Measurements from ENCODE around the gene LDLRAD3. TPM values are rescaled to one million over a fixed set of nuclear protein-coding genes. Genes with fewer than 3 reads are reported as not detected.
"Not testable (repeated sequence)": the region's sequence is repeated elsewhere in the genome, so short reads cannot be mapped to it uniquely, and the experiment has no call there.

Gene LDLRAD3
- polyA plus RNA-seq, 2 donors, result 4.8 to 5.1 TPM

- no peak overlapping the region for H3K4me3 ChIP-seq (ENCODE audit: low read depth in 1 of 2, low read length in 2 of 2)
- no peaks in the 10 kb centered on the region for H3K36me3 ChIP-seq (ENCODE audit: control insufficient read depth in 2 of 2, insufficient read depth in 2 of 2, low read length in 1 of 2)
- no peaks in the 10 kb centered on the region for H3K4me1 ChIP-seq (ENCODE audit: control insufficient read depth in 2 of 2, insufficient read depth in 2 of 2, low read length in 1 of 2)
- H3K27ac ChIP-seq (ENCODE audit: low read depth in 2 of 2, low read length in 1 of 2), result no peak overlapping the region
- no peaks in the 10 kb centered on the region for H3K9me3 ChIP-seq (ENCODE audit: control insufficient read depth in 2 of 2, insufficient read depth in 1 of 2, low read depth in 1 of 2, low read length in 1 of 2)
- no peaks in the 10 kb centered on the region for H3K27me3 ChIP-seq (ENCODE audit: control insufficient read depth in 1 of 2, insufficient read depth in 2 of 2, low read length in 2 of 2)
- 83 to 86% methylated on average over 6 of the region's 6 CpGs for WGBS, 2 donors
These were observed 32.8 kb upstream of the LDLRAD3 start for GRCh38 chr11:35911013-35911412.

- Histone ChIP-seq H3K36me3 (ENCODE audit: control insufficient read depth in 2 of 2, insufficient read depth in 2 of 2, low read length in 1 of 2) (no peaks in the 10 kb centered on the region), H3K4me3 (ENCODE audit: low read depth in 1 of 2, low read length in 2 of 2) (no peak overlapping the region), H3K4me1 (ENCODE audit: control insufficient read depth in 2 of 2, insufficient read depth in 2 of 2, low read length in 1 of 2) (no peaks in the 10 kb centered on the region), H3K9me3 (ENCODE audit: control insufficient read depth in 2 of 2, insufficient read depth in 1 of 2, low read depth in 1 of 2, low read length in 1 of 2) (no peaks in the 10 kb centered on the region), H3K27ac (ENCODE audit: low read depth in 2 of 2, low read length in 1 of 2) (no peak overlapping the region), H3K27me3 (ENCODE audit: control insufficient read depth in 1 of 2, insufficient read depth in 2 of 2, low read length in 2 of 2) (no peaks in the 10 kb centered on the region)
- 54 to 61% methylated on average over 1 of the region's 1 CpG for WGBS, 2 donors
These were observed 32.2 kb upstream of the LDLRAD3 start for GRCh38 chr11:35911616-35912165.

GRCh38 chr11:35912436-35912835 is 31.4 kb upstream of the LDLRAD3 start:
- H3K4me3 ChIP-seq (ENCODE audit: low read depth in 1 of 2, low read length in 2 of 2); H3K27me3 ChIP-seq (ENCODE audit: control insufficient read depth in 1 of 2, insufficient read depth in 2 of 2, low read length in 2 of 2); H3K27ac ChIP-seq (ENCODE audit: low read depth in 2 of 2, low read length in 1 of 2); H3K9me3 ChIP-seq (ENCODE audit: control insufficient read depth in 2 of 2, insufficient read depth in 1 of 2, low read depth in 1 of 2, low read length in 1 of 2); H3K36me3 ChIP-seq (ENCODE audit: control insufficient read depth in 2 of 2, insufficient read depth in 2 of 2, low read length in 1 of 2); H3K4me1 ChIP-seq (ENCODE audit: control insufficient read depth in 2 of 2, insufficient read depth in 2 of 2, low read length in 1 of 2): not testable (repeated sequence)
- WGBS, 2 donors, result 89 to 92% methylated on average over 7 of the region's 7 CpGs

- H3K27ac ChIP-seq (ENCODE audit: low read depth in 2 of 2, low read length in 1 of 2), result no peak overlapping the region
These were observed 30.8 kb upstream of the LDLRAD3 start for GRCh38 chr11:35912883-35913624.

GRCh38 chr11:35914816-35915215 is 29.0 kb upstream of the LDLRAD3 start:
- WGBS, 2 donors, result 77 to 88% methylated on average over 3 of the region's 3 CpGs
- Histone ChIP-seq H3K27ac (ENCODE audit: low read depth in 2 of 2, low read length in 1 of 2) (no peak overlapping the region), H3K4me1 (ENCODE audit: control insufficient read depth in 2 of 2, insufficient read depth in 2 of 2, low read length in 1 of 2) (no peaks in the 10 kb centered on the region), H3K4me3 (ENCODE audit: low read depth in 1 of 2, low read length in 2 of 2) (no peak overlapping the region), H3K27me3 (ENCODE audit: control insufficient read depth in 1 of 2, insufficient read depth in 2 of 2, low read length in 2 of 2) (no peaks in the 10 kb centered on the region), H3K9me3 (ENCODE audit: control insufficient read depth in 2 of 2, insufficient read depth in 1 of 2, low read depth in 1 of 2, low read length in 1 of 2) (no peaks in the 10 kb centered on the region), H3K36me3 (ENCODE audit: control insufficient read depth in 2 of 2, insufficient read depth in 2 of 2, low read length in 1 of 2) (no peaks in the 10 kb centered on the region)

More at GRCh38 chr11:35912883-35913624, 30.8 kb upstream of the LDLRAD3 start:
- Histone ChIP-seq H3K36me3 (ENCODE audit: control insufficient read depth in 2 of 2, insufficient read depth in 2 of 2, low read length in 1 of 2) (no peaks in the 10 kb centered on the region), H3K4me3 (ENCODE audit: low read depth in 1 of 2, low read length in 2 of 2) (no peak overlapping the region), H3K4me1 (ENCODE audit: control insufficient read depth in 2 of 2, insufficient read depth in 2 of 2, low read length in 1 of 2) (no peaks in the 10 kb centered on the region), H3K27me3 (ENCODE audit: control insufficient read depth in 1 of 2, insufficient read depth in 2 of 2, low read length in 2 of 2) (no peaks in the 10 kb centered on the region), H3K9me3 (ENCODE audit: control insufficient read depth in 2 of 2, insufficient read depth in 1 of 2, low read depth in 1 of 2, low read length in 1 of 2) (no peaks in the 10 kb centered on the region)

GRCh38 chr11:35916270-35916669 is 27.6 kb upstream of the LDLRAD3 start:
- H3K27ac ChIP-seq (ENCODE audit: low read depth in 2 of 2, low read length in 1 of 2), result no peak overlapping the region
- WGBS, 2 donors, result 93 to 94% methylated on average over 1 of the region's 1 CpG
- H3K4me1 ChIP-seq (ENCODE audit: control insufficient read depth in 2 of 2, insufficient read depth in 2 of 2, low read length in 1 of 2), result no peaks in the 10 kb centered on the region
- no peaks in the 10 kb centered on the region for H3K36me3 ChIP-seq (ENCODE audit: control insufficient read depth in 2 of 2, insufficient read depth in 2 of 2, low read length in 1 of 2)
- no peak overlapping the region for H3K4me3 ChIP-seq (ENCODE audit: low read depth in 1 of 2, low read length in 2 of 2)
- H3K27me3 ChIP-seq (ENCODE audit: control insufficient read depth in 1 of 2, insufficient read depth in 2 of 2, low read length in 2 of 2), result no peaks in the 10 kb centered on the region
- H3K9me3 ChIP-seq (ENCODE audit: control insufficient read depth in 2 of 2, insufficient read depth in 1 of 2, low read depth in 1 of 2, low read length in 1 of 2), result no peaks in the 10 kb centered on the region

GRCh38 chr11:35917676-35918075 is 26.2 kb upstream of the LDLRAD3 start:
- H3K9me3 ChIP-seq (ENCODE audit: control insufficient read depth in 2 of 2, insufficient read depth in 1 of 2, low read depth in 1 of 2, low read length in 1 of 2), result no peaks in the 10 kb centered on the region
- no peaks in the 10 kb centered on the region for H3K27me3 ChIP-seq (ENCODE audit: control insufficient read depth in 1 of 2, insufficient read depth in 2 of 2, low read length in 2 of 2)
- WGBS, 2 donors, result 85 to 93% methylated on average over 4 of the region's 4 CpGs
- H3K27ac ChIP-seq (ENCODE audit: low read depth in 2 of 2, low read length in 1 of 2), result no peak overlapping the region
- no peak overlapping the region for H3K4me3 ChIP-seq (ENCODE audit: low read depth in 1 of 2, low read length in 2 of 2)
- H3K36me3 ChIP-seq (ENCODE audit: control insufficient read depth in 2 of 2, insufficient read depth in 2 of 2, low read length in 1 of 2), result no peaks in the 10 kb centered on the region
- H3K4me1 ChIP-seq (ENCODE audit: control insufficient read depth in 2 of 2, insufficient read depth in 2 of 2, low read length in 1 of 2), result no peaks in the 10 kb centered on the region

- Histone ChIP-seq H3K4me1 (ENCODE audit: control insufficient read depth in 2 of 2, insufficient read depth in 2 of 2, low read length in 1 of 2) (no peaks in the 10 kb centered on the region), H3K27me3 (ENCODE audit: control insufficient read depth in 1 of 2, insufficient read depth in 2 of 2, low read length in 2 of 2) (no peaks in the 10 kb centered on the region), H3K27ac (ENCODE audit: low read depth in 2 of 2, low read length in 1 of 2) (no peak overlapping the region), H3K36me3 (ENCODE audit: control insufficient read depth in 2 of 2, insufficient read depth in 2 of 2, low read length in 1 of 2) (no peaks in the 10 kb centered on the region), H3K9me3 (ENCODE audit: control insufficient read depth in 2 of 2, insufficient read depth in 1 of 2, low read depth in 1 of 2, low read length in 1 of 2) (no peaks in the 10 kb centered on the region), H3K4me3 (ENCODE audit: low read depth in 1 of 2, low read length in 2 of 2) (no peak overlapping the region)
- 56 to 59% methylated on average over 2 of the region's 2 CpGs for WGBS, 2 donors
These were observed 25.1 kb upstream of the LDLRAD3 start for GRCh38 chr11:35918716-35919115.

- Histone ChIP-seq H3K36me3 (ENCODE audit: control insufficient read depth in 2 of 2, insufficient read depth in 2 of 2, low read length in 1 of 2) (no peaks in the 10 kb centered on the region), H3K9me3 (ENCODE audit: control insufficient read depth in 2 of 2, insufficient read depth in 1 of 2, low read depth in 1 of 2, low read length in 1 of 2) (no peaks in the 10 kb centered on the region), H3K27me3 (ENCODE audit: control insufficient read depth in 1 of 2, insufficient read depth in 2 of 2, low read length in 2 of 2) (no peaks in the 10 kb centered on the region), H3K4me1 (ENCODE audit: control insufficient read depth in 2 of 2, insufficient read depth in 2 of 2, low read length in 1 of 2) (no peaks in the 10 kb centered on the region), H3K4me3 (ENCODE audit: low read depth in 1 of 2, low read length in 2 of 2) (no peak overlapping the region), H3K27ac (ENCODE audit: low read depth in 2 of 2, low read length in 1 of 2) (no peak overlapping the region)
- 60 to 74% methylated on average over 3 of the region's 3 CpGs for WGBS, 2 donors
These were observed 24.6 kb upstream of the LDLRAD3 start for GRCh38 chr11:35919244-35919643.

- Histone ChIP-seq H3K4me3 (ENCODE audit: low read depth in 1 of 2, low read length in 2 of 2) (no peak overlapping the region), H3K9me3 (ENCODE audit: control insufficient read depth in 2 of 2, insufficient read depth in 1 of 2, low read depth in 1 of 2, low read length in 1 of 2) (no peaks in the 10 kb centered on the region), H3K36me3 (ENCODE audit: control insufficient read depth in 2 of 2, insufficient read depth in 2 of 2, low read length in 1 of 2) (no peaks in the 10 kb centered on the region), H3K27me3 (ENCODE audit: control insufficient read depth in 1 of 2, insufficient read depth in 2 of 2, low read length in 2 of 2) (no peaks in the 10 kb centered on the region), H3K27ac (ENCODE audit: low read depth in 2 of 2, low read length in 1 of 2) (no peak overlapping the region), H3K4me1 (ENCODE audit: control insufficient read depth in 2 of 2, insufficient read depth in 2 of 2, low read length in 1 of 2) (no peaks in the 10 kb centered on the region)
- 43 to 46% methylated on average over 4 of the region's 4 CpGs for WGBS, 2 donors
These were observed 20.4 kb upstream of the LDLRAD3 start for GRCh38 chr11:35923452-35923851.
